H1 (cell line): ENCODE data around the gene CES3. TPM values are rescaled to one million over a fixed set of nuclear protein-coding genes. Genes with fewer than 3 reads are reported as not detected.

ENCODE experiments used
- CTCF ChIA-PET: fragments of 300-600 bp; sonication (Branson Sonifier 250); formaldehyde crosslinking; loops from one replicate; lab custom pipeline; 2021; ENCODE audit not compliant: partially characterized antibody; lab: Charles Lee
- POLR2A ChIA-PET: fragments of 300-600 bp; sonication (Branson Sonifier 250); formaldehyde crosslinking; loops from one replicate; lab custom pipeline; 2021; ENCODE audit warnings: inconsistent platforms; ENCODE audit not compliant: partially characterized antibody; lab: Charles Lee
- DNase-seq, 2 experiments: peaks; one replicate each; pipeline versions ENCODE4 v3.0.0 to v3.0.0-alpha.2; 2010 to 2022; ENCODE audit warnings: low spot score in 2 of 2, low read depth in 1 of 2, mixed read lengths in 1 of 2
- FAIRE-seq: peaks from 2 replicates; lab custom pipeline; 2011; peaks lifted over from hg19 to GRCh38; lab: Jason Lieb, UNC
- H2AFZ ChIP-seq: 2 replicates; pipeline ENCODE4 v1.8.1; 2012; ENCODE audit warnings: low read length, inconsistent platforms
- H2AK5ac ChIP-seq: 2 replicates; pipeline ENCODE4 v1.6.1; 2013; ENCODE audit warnings: low read depth, low read length
- H2BK120ac ChIP-seq: replicated peaks from 2 replicates; pipeline ENCODE3; 2013; ENCODE audit warnings: low read depth, low read length, inconsistent platforms
- H2BK12ac ChIP-seq: 2 replicates; pipeline ENCODE4 v1.6.1; 2013; ENCODE audit warnings: low read depth, low read length
- H2BK15ac ChIP-seq: 2 replicates; pipeline ENCODE4 v1.6.1; 2013; ENCODE audit warnings: low read length
- H2BK20ac ChIP-seq: 2 replicates; pipeline ENCODE4 v1.6.1; 2013; ENCODE audit warnings: low read length
- H2BK5ac ChIP-seq: 2 replicates; pipeline ENCODE4 v1.6.1; 2013; ENCODE audit warnings: low read depth, low read length
- H3K14ac ChIP-seq: 2 replicates; pipeline ENCODE4 v1.6.1; 2013; ENCODE audit warnings: inconsistent platforms; ENCODE audit not compliant: insufficient read length
- H3K18ac ChIP-seq: 2 replicates; pipeline ENCODE4 v1.6.1; 2013; ENCODE audit warnings: low read length; ENCODE audit errors: extremely low read depth
- H3K23ac ChIP-seq: 2 replicates; pipeline ENCODE4 v1.6.1; 2013; ENCODE audit warnings: inconsistent platforms; ENCODE audit not compliant: insufficient read length
- H3K23me2 ChIP-seq: 2 replicates; pipeline ENCODE4 v1.6.1; 2013; ENCODE audit warnings: low read depth, low read length
- H3K27ac ChIP-seq: 2 replicates; pipeline ENCODE4 v1.6.1; 2011; ENCODE audit warnings: low read depth, low read length, inconsistent platforms
- H3K27me3 ChIP-seq, 4 experiments: replicated peaks in 1 of 4; 1 replicate in 1 of 4; 2 replicates in 3 of 4; pipeline versions ENCODE4 v1.6.1 to v1.8.1; 2011 to 2013; ENCODE audit warnings: low read length in 3 of 4, mild to moderate bottlenecking in 3 of 4, inconsistent platforms in 2 of 4, mixed read lengths in 2 of 4, moderate library complexity in 1 of 4; ENCODE audit not compliant: control insufficient read depth in 3 of 4, insufficient read depth in 3 of 4; ENCODE audit errors: extremely low read depth in 1 of 4
- H3K36me3 ChIP-seq, 4 experiments: 2 replicates each; pipeline versions ENCODE4 v1.6.1 to v1.8.1; 2011 to 2013; ENCODE audit warnings: mild to moderate bottlenecking in 4 of 4, low read length in 3 of 4, moderate library complexity in 2 of 4, control low read depth in 1 of 4, inconsistent platforms in 1 of 4; ENCODE audit not compliant: insufficient read depth in 4 of 4, control insufficient read depth in 2 of 4
- H3K4ac ChIP-seq: replicated peaks from 2 replicates; pipeline ENCODE3; 2013; ENCODE audit warnings: low read length, low read depth, mixed read lengths, inconsistent platforms; ENCODE audit not compliant: insufficient read length
- H3K4me1 ChIP-seq, 4 experiments: replicated peaks in 1 of 4; 1 replicate in 1 of 4; 2 replicates in 3 of 4; pipeline versions ENCODE4 v1.6.1 to v1.8.1; 2011 to 2013; ENCODE audit warnings: low read length in 3 of 4, inconsistent platforms in 2 of 4, mixed read lengths in 1 of 4; ENCODE audit not compliant: insufficient read depth in 4 of 4, control insufficient read depth in 3 of 4
- H3K4me2 ChIP-seq, 2 experiments: 2 replicates each; pipeline versions ENCODE4 v1.6.1 to v1.8.1; 2011 to 2013; ENCODE audit warnings: low read depth in 2 of 2, low read length in 2 of 2, control low read depth in 1 of 2, inconsistent platforms in 1 of 2, mild to moderate bottlenecking in 1 of 2; ENCODE audit not compliant: insufficient read depth in 1 of 2
- H3K4me3 ChIP-seq, 4 experiments: fragments of 200-600, 300-600 bp in 1 of 4; sonication (generic), shearing (Covaris generic), sonication (Bioruptor Twin) in 1 of 4; 2 replicates each; pipeline versions ENCODE4 v1.5.1 to v1.8.1; 2011 to 2016; ENCODE audit warnings: low read length in 4 of 4, low read depth in 3 of 4, control low read depth in 2 of 4, inconsistent platforms in 2 of 4, mild to moderate bottlenecking in 2 of 4, mixed read lengths in 1 of 4, moderate library complexity in 1 of 4; ENCODE audit not compliant: insufficient read depth in 2 of 4; ENCODE audit errors: extremely low read depth in 1 of 4
- H3K56ac ChIP-seq: replicated peaks from 2 replicates; pipeline ENCODE3; 2013; ENCODE audit warnings: low read depth, mild to moderate bottlenecking, mixed read lengths, low read length, inconsistent platforms; ENCODE audit not compliant: insufficient read length
- H3K79me1 ChIP-seq: 2 replicates; pipeline ENCODE4 v1.6.1; 2013; ENCODE audit warnings: low read depth, low read length, control low read depth
- H3K79me2 ChIP-seq, 2 experiments: 2 replicates each; pipeline versions ENCODE4 v1.6.1 to v1.8.1; 2012 to 2013; ENCODE audit warnings: low read length in 2 of 2, mild to moderate bottlenecking in 2 of 2, inconsistent platforms in 1 of 2; ENCODE audit not compliant: insufficient read depth in 2 of 2, control insufficient read depth in 1 of 2
- H3K9ac ChIP-seq, 4 experiments: replicated peaks in 1 of 4; 1 replicate in 1 of 4; 2 replicates in 3 of 4; pipeline versions ENCODE4 v1.6.1 to v1.8.1; 2011 to 2013; ENCODE audit warnings: low read depth in 3 of 4, low read length in 3 of 4, control low read depth in 2 of 4, mild to moderate bottlenecking in 2 of 4, moderate library complexity in 2 of 4, inconsistent platforms in 1 of 4; ENCODE audit errors: extremely low read depth in 1 of 4
- H3K9me3 ChIP-seq, 2 experiments: 2 replicates each; pipeline versions ENCODE4 v1.6.1 to v1.8.1; 2012 to 2013; ENCODE audit warnings: mild to moderate bottlenecking in 2 of 2, moderate library complexity in 2 of 2, control low read depth in 1 of 2, inconsistent platforms in 1 of 2, low read depth in 1 of 2, low read length in 1 of 2, mixed read lengths in 1 of 2; ENCODE audit not compliant: insufficient read depth in 2 of 2
- H4K20me1 ChIP-seq, 2 experiments: replicated peaks in 1 of 2; 2 replicates each; pipeline versions ENCODE3 to v1.8.1; 2011 to 2013; ENCODE audit warnings: inconsistent platforms in 2 of 2, low read length in 2 of 2, mild to moderate bottlenecking in 1 of 2; ENCODE audit not compliant: insufficient read depth in 2 of 2, control insufficient read depth in 1 of 2
- H4K5ac ChIP-seq: 2 replicates; pipeline ENCODE4 v1.6.1; 2013; ENCODE audit warnings: low read length, low read depth, mixed read lengths, inconsistent platforms; ENCODE audit not compliant: insufficient read length
- H4K8ac ChIP-seq: 2 replicates; pipeline ENCODE4 v1.8.0; 2013; ENCODE audit warnings: mild to moderate bottlenecking, moderate library complexity, low read length, inconsistent platforms; ENCODE audit not compliant: insufficient read depth; ENCODE audit errors: extremely low read depth
- H4K91ac ChIP-seq: replicated peaks from 2 replicates; pipeline ENCODE3; 2013; ENCODE audit warnings: low read length, mixed read lengths, inconsistent platforms; ENCODE audit not compliant: insufficient read length
- BACH1 ChIP-seq: IDR thresholded peaks from 2 replicates; pipeline ENCODE4 v1.6.1; 2012; ENCODE audit warnings: low read length, improper control_type of control experiment
- BRCA1 ChIP-seq: IDR thresholded peaks from 2 replicates; pipeline ENCODE4 v1.6.1; 2012; ENCODE audit warnings: low read depth, low read length, improper control_type of control experiment
- CHD1 ChIP-seq: IDR thresholded peaks from 2 replicates; pipeline ENCODE4 v1.6.1; 2012; ENCODE audit warnings: low read depth, low read length, improper control_type of control experiment
- CTBP2 ChIP-seq: IDR thresholded peaks from 2 replicates; pipeline ENCODE4 v1.7.0; 2011; ENCODE audit warnings: borderline replicate concordance, mild to moderate bottlenecking, moderate library complexity, mixed read lengths, low read length; ENCODE audit not compliant: insufficient read depth, insufficient read length
- EZH2 ChIP-seq: fragments of 200-600 bp; sonication (generic); IDR thresholded peaks from 2 replicates; pipeline ENCODE4 v1.7.1; 2012; ENCODE audit warnings: low read depth, mild to moderate bottlenecking, moderate library complexity, low read length, inconsistent platforms; ENCODE audit not compliant: severe bottlenecking
- JUN ChIP-seq: IDR thresholded peaks from 2 replicates; pipeline ENCODE4 v1.6.1; 2011; ENCODE audit warnings: low read depth, mild to moderate bottlenecking, improper control_type of control experiment, low read length
- KDM5A ChIP-seq: fragments of 200-600 bp; IDR thresholded peaks from 2 replicates; pipeline ENCODE4 v1.7.1; 2012; ENCODE audit warnings: mild to moderate bottlenecking, low read length, inconsistent platforms, mixed read lengths
- NRF1 ChIP-seq: IDR thresholded peaks from 2 replicates; pipeline ENCODE4 v1.6.1; 2011; ENCODE audit warnings: mild to moderate bottlenecking, low read depth, low read length, improper control_type of control experiment
- RXRA ChIP-seq: IDR thresholded peaks from 2 replicates; pipeline ENCODE4 v1.6.1; 2011; ENCODE audit warnings: low read depth, mild to moderate bottlenecking, low read length, moderate library complexity; ENCODE audit not compliant: insufficient read depth
- SAP30 ChIP-seq: fragments of 300-600 bp; sonication (generic); IDR thresholded peaks from 2 replicates; pipeline ENCODE4 v1.7.1; 2012; ENCODE audit warnings: low read length, moderate library complexity, mild to moderate bottlenecking, inconsistent platforms; ENCODE audit not compliant: insufficient read depth, insufficient replicate concordance
- SIX5 ChIP-seq: IDR thresholded peaks from 2 replicates; pipeline ENCODE4 v1.6.1; 2011; ENCODE audit warnings: mild to moderate bottlenecking, low read depth, low read length
- SP4 ChIP-seq: IDR thresholded peaks from 2 replicates; pipeline ENCODE4 v1.6.1; 2012; ENCODE audit warnings: low read length, inconsistent platforms
- TEAD4 ChIP-seq: IDR thresholded peaks from 2 replicates; pipeline ENCODE4 v1.6.1; 2012; ENCODE audit warnings: low read depth, low read length, inconsistent platforms, mixed read lengths
- WGBS, 2 experiments: shearing (Covaris generic) in 1 of 2; methylation state at CpG; one replicate each; pipeline versions ENCODE4 v1.1.6 to v1.1.7; 2013 to 2015; ENCODE audit warnings: low lambda C conversion rate in 2 of 2, mixed read lengths in 2 of 2, inconsistent platforms in 1 of 2, low coverage in 1 of 2, missing lambda C conversion rate in 1 of 2; ENCODE audit not compliant: insufficient replicate concordance in 2 of 2, insufficient coverage in 1 of 2, insufficient read length in 1 of 2; ENCODE audit errors: extremely low coverage in 1 of 2, missing lambda C conversion rate in 1 of 2; 5-methylcytosine and 5-hydroxymethylcytosine counted together
- polyA plus RNA-seq, 7 experiments: library from polyadenylated mRNA; depleted of rRNA in 3 of 7; stranded (reverse) in 5 of 7; unstranded in 2 of 7; fragments of >200 nt in 5 of 7; fragments of 200-250 nt in 2 of 7; gene quantifications; 1 replicate in 5 of 7; 2 replicates in 1 of 7; 4 replicates in 1 of 7; pipeline versions ENCODE4 v1.2.1 to v1.2.3, GENCODE V29; 2011 to 2013; ENCODE audit warnings: missing spikeins in 2 of 7, mixed read lengths in 2 of 7
- total RNA-seq: library from RNA; stranded (reverse); fragmentation: NEBNext Ultra II Directional; extraction: Animal tissue kit (Norgen Biotek cat#: 25700); gene quantifications from 2 replicates; pipeline ENCODE4 v1.2.1, GENCODE V29; 2021
- TF ChIP-seq, protein P1 (sequence below): IDR thresholded peaks from 2 replicates; pipeline ENCODE4 v1.6.1; 2012; ENCODE audit warnings: inconsistent platforms

Gene CES3
- total and polyA plus RNA-seq, 2 of the 8 experiments (the other 6 are each of a cell fraction or from before 2014, with no cell fraction given) = 1.6 to 2.2 TPM

DNA sequence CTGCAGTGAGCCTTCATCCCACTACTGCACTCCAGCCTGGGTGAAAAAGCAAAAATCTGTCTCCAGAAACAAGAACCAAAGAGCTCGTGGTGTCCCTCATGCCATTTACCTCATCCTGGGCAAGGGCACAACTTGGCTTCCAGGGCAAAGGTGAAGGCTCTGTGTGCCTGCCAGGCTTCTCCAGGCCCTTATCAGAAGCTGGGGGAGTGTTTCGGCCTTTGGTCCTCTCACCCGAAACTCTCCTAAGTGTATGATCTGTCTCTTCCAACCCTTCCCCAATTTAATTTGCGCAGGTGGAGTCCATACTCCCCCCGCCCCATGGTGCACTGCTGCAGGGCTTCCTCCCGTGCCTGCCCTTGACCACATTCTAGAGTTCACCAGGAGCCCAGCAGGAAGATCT is 24.6 kb upstream of the CES3 start:
- Histone ChIP-seq H3K36me3 (peaks cover 2 to 8% (median 4%) of the 10 kb centered on the region in 4 experiments; a peak in 5 of 8 replicates), H4K8ac (no peak overlapping the region), H3K27ac (no peak overlapping the region), H3K56ac (no peak overlapping the region), H3K14ac (no peak overlapping the region), H3K23me2 (peaks cover 15% of the 10 kb centered on the region; the same call in 1 of the 2 replicates), H2BK120ac (no peak overlapping the region), H3K4me1 (peaks cover 0 to 9% (median 5%) of the 10 kb centered on the region in 4 experiments; a peak in 4 of 7 replicates), H2BK5ac (no peak overlapping the region), H4K20me1 (peaks cover 2 to 9% of the 10 kb centered on the region in 2 experiments), H4K5ac (no peak overlapping the region), H3K23ac (no peak overlapping the region), H2BK15ac (no peak overlapping the region), H3K18ac (no peak overlapping the region), H4K91ac (no peak overlapping the region), H3K79me1 (peaks cover 2% of the 10 kb centered on the region; the same call in 1 of the 2 replicates), H3K4ac (no peak overlapping the region), H2AFZ (no peak overlapping the region), H2AK5ac (no peak overlapping the region), H3K9ac (no peak overlapping the region), H2BK12ac (no peak overlapping the region), H3K4me2 (no peak overlapping the region; a peak in 1 of 4 replicates), H3K27me3 (peaks cover 0 to 9% (median 6%) of the 10 kb centered on the region in 4 experiments; a peak in 4 of 7 replicates), H3K4me3 (no peak overlapping the region), H2BK20ac (no peak overlapping the region), H3K9me3 (no peaks in the 10 kb centered on the region), H3K79me2 (no peaks in the 10 kb centered on the region; a peak in 1 of 4 replicates)
- DNase-seq (no peak), FAIRE-seq (no peak)
- ChIA-PET POLR2A (interaction anchor here (0.6 to 1.6 kb wide), 3 partner anchors 9 to 54 kb away, joined by 3 read pairs; no protein-coding TSS in a partner anchor), CTCF (interaction anchor here (1.0 to 3.2 kb wide), 3 partner anchors 9 to 44 kb away, joined by 3 to 10 read pairs (median 3); no protein-coding TSS in a partner anchor)
- WGBS, 2 experiments = 98% methylated on average over 5 of the region's 6 CpGs; no CpG with 5 or more reads in 1 of the 2 experiments
- TF ChIP-seq CTBP2 (no peak), NRF1 (no peak), CHD1 (no peak), SAP30 (no peak), SIX5 (no peak), RXRA (no peak), BRCA1 (no peak), EZH2 (no peak), TEAD4 (no peak), BACH1 (no peak), SP4 (no peak), KDM5A (no peak), JUN (no peak)
- TF ChIP-seq, protein P1, sequence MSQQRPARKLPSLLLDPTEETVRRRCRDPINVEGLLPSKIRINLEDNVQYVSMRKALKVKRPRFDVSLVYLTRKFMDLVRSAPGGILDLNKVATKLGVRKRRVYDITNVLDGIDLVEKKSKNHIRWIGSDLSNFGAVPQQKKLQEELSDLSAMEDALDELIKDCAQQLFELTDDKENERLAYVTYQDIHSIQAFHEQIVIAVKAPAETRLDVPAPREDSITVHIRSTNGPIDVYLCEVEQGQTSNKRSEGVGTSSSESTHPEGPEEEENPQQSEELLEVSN = no peak
